ENCODE measurements around the gene PRSS56.

PRSS56 gene

DNA sequence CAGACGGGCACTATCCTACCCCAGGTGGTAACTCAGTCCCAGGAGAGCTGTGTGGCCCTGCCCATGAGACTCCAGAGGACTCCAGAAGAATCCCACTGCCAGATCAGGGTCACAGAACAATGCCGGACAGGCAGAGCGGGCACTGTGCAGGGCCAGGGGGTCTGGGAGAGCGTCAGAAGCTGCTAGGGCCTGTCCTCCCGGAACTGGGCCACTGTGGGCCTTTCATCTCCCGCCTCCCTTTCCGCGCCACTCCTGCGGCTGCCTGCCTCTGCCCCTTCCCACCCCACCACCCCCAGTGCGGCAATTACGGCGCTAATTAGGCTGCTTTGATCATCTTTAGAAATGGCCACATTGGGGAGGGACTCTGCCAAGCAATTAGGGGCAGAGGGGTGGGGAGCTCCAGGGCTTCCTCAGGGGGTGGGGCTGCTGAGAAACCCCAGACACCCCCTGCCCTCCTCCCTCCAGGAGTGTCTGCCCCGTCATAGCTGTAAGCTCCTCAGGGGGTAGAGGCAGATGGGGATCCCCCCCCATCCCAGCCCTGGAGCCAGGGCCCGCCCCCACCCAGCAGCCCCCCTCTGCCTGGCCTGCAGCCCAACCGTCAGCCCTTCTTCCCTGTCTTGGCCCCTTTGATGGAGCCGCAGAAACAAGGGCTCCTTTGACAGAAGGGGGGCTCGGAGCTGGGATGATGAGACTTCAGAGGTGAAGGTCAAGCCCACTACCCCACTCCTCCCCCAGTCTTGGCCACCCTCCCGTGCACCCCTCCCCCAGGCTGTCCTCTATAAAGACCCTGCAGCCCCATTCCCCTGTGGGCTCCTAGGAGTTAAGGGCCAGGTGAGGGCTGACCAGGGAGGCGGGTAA is at the start of gene PRSS56:
PRSS56 (plus strand) TSS at position 808 of the 858 bp plus-strand sequence. CDS start 211 bp downstream, outside the sequence.
- no peak within 1 kb of the TSS for H3K27ac ChIP-seq (ENCODE audit: low read depth, low read length)
- peaks cover 14 to 47% of the 10 kb centered on the region in 2 donors for H3K27me3 ChIP-seq (ENCODE audit: control insufficient read depth in 1 of 2, insufficient read depth in 2 of 2, low read length in 2 of 2)
- H3K9me3 ChIP-seq (ENCODE audit: low read length) = no peaks in the 10 kb centered on the region
- H3K4me1 ChIP-seq (ENCODE audit: insufficient read depth, low read length) = no peaks in the 10 kb centered on the region
- no peak within 1 kb of the TSS for H3K4me3 ChIP-seq (ENCODE audit: low read depth in 1 of 2, low read length in 2 of 2)
- H3K9ac ChIP-seq (ENCODE audit: low read length) = no peak within 1 kb of the TSS
- H3K36me3 ChIP-seq (ENCODE audit: insufficient read depth, low read length) = no peaks in the 10 kb centered on the region

DNA sequence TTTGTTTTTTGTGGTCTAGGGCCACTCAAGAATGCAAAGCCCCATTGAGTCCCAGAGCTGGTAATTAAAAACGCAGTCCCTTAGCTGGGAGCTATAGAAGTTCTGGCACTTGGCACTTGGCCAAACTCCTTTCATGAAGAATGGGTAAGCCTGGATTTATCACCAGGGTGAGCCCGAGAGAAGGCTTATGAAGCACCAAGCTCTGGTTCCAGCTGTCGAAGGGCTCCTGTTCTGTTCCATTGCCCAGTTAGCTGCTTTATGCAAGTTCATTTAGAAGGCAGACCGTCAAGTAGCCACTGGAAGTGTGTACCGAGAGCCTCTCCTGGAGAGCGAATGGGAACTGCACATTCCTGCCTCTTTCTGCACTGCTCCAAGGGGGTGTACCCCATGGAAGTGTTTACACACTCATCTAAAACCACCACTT is 46.7 kb upstream of the PRSS56 start:
- Histone ChIP-seq H3K36me3 (ENCODE audit: insufficient read depth, low read length) (no peaks in the 10 kb centered on the region), H3K27ac (ENCODE audit: low read depth, low read length) (no peak overlapping the region), H3K9me3 (ENCODE audit: low read length) (no peaks in the 10 kb centered on the region), H3K27me3 (ENCODE audit: control insufficient read depth in 1 of 2, insufficient read depth in 2 of 2, low read length in 2 of 2) (peaks cover 0 to 5% of the 10 kb centered on the region in 2 donors), H3K9ac (ENCODE audit: low read length) (no peak overlapping the region), H3K4me3 (ENCODE audit: low read depth in 1 of 2, low read length in 2 of 2) (no peak overlapping the region), H3K4me1 (ENCODE audit: insufficient read depth, low read length) (no peaks in the 10 kb centered on the region)

DNA sequence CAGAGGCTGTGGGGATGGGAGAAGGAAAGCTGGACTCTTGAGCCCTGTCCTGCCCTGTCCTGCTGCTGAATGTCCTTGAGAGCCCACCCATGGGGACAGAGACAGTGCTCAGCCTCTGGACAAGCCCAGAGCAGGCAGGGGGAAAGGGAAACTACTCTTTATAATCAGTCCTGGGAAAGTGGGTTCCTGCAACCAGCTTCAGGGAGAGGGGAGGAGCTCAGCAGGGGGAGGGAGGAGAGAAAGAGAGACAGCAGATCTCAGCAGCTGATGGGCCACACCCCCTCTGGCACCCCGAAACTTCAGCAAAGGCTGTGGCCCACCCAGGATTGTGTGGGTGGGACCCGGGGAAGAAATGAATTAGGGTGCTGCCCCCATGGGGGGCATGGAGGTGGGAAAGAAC is 44.1 kb upstream of the PRSS56 start:
- H3K27ac ChIP-seq (ENCODE audit: low read depth, low read length) = no peak overlapping the region
- H3K9me3 ChIP-seq (ENCODE audit: low read length) = no peaks in the 10 kb centered on the region
- no peaks in the 10 kb centered on the region for H3K36me3 ChIP-seq (ENCODE audit: insufficient read depth, low read length)
- H3K4me3 ChIP-seq (ENCODE audit: low read depth in 1 of 2, low read length in 2 of 2) = no peak overlapping the region
- no peak overlapping the region for H3K9ac ChIP-seq (ENCODE audit: low read length)
- H3K4me1 ChIP-seq (ENCODE audit: insufficient read depth, low read length) = no peaks in the 10 kb centered on the region
- H3K27me3 ChIP-seq (ENCODE audit: control insufficient read depth in 1 of 2, insufficient read depth in 2 of 2, low read length in 2 of 2) = peaks cover 0 to 5% of the 10 kb centered on the region in 2 donors

DNA sequence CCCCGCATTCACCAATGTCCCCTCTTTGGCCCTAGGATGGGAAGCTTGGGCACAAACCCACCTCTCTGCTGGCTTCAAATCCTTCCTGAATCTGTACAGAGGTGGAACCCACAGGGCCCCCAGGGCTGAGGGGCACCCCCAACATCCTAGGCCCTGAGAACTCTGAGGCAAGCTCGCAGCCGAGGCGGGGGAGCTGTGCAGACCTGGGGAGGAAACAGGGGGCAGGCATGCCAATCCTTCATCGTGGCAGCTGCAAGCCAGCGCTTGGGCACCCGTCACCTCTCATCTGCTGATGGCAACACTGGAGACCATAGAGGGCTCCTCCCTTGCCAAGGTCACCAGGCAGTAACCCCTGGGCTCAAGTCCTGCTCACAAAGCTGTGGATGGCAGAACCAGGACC is 43.4 kb upstream of the PRSS56 start:
- H3K9ac ChIP-seq (ENCODE audit: low read length) = no peak overlapping the region
- H3K27ac ChIP-seq (ENCODE audit: low read depth, low read length) = no peak overlapping the region
- H3K9me3 ChIP-seq (ENCODE audit: low read length) = no peaks in the 10 kb centered on the region
- no peaks in the 10 kb centered on the region for H3K36me3 ChIP-seq (ENCODE audit: insufficient read depth, low read length)
- peaks cover 0 to 5% of the 10 kb centered on the region in 2 donors for H3K27me3 ChIP-seq (ENCODE audit: control insufficient read depth in 1 of 2, insufficient read depth in 2 of 2, low read length in 2 of 2)
- no peaks in the 10 kb centered on the region for H3K4me1 ChIP-seq (ENCODE audit: insufficient read depth, low read length)
- no peak overlapping the region for H3K4me3 ChIP-seq (ENCODE audit: low read depth in 1 of 2, low read length in 2 of 2)

GRCh38 chr2:232477751-232478510 is 42.3 kb upstream of the PRSS56 start:
- Histone ChIP-seq H3K36me3 (ENCODE audit: insufficient read depth, low read length) (no peaks in the 10 kb centered on the region), H3K9ac (ENCODE audit: low read length) (no peak overlapping the region), H3K9me3 (ENCODE audit: low read length) (no peaks in the 10 kb centered on the region), H3K27me3 (ENCODE audit: control insufficient read depth in 1 of 2, insufficient read depth in 2 of 2, low read length in 2 of 2) (peaks cover 0 to 10% of the 10 kb centered on the region in 2 donors), H3K4me1 (ENCODE audit: insufficient read depth, low read length) (no peaks in the 10 kb centered on the region), H3K4me3 (ENCODE audit: low read depth in 1 of 2, low read length in 2 of 2) (no peak overlapping the region), H3K27ac (ENCODE audit: low read depth, low read length) (no peak overlapping the region)

GRCh38 chr2:232478571-232479340 is 41.4 kb upstream of the PRSS56 start:
- no peak overlapping the region for H3K9ac ChIP-seq (ENCODE audit: low read length)
- peaks cover 0 to 8% of the 10 kb centered on the region in 2 donors for H3K27me3 ChIP-seq (ENCODE audit: control insufficient read depth in 1 of 2, insufficient read depth in 2 of 2, low read length in 2 of 2)
- no peak overlapping the region for H3K4me3 ChIP-seq (ENCODE audit: low read depth in 1 of 2, low read length in 2 of 2)
- H3K27ac ChIP-seq (ENCODE audit: low read depth, low read length) = no peak overlapping the region
- H3K36me3 ChIP-seq (ENCODE audit: insufficient read depth, low read length) = no peaks in the 10 kb centered on the region
- H3K4me1 ChIP-seq (ENCODE audit: insufficient read depth, low read length) = no peaks in the 10 kb centered on the region
- no peaks in the 10 kb centered on the region for H3K9me3 ChIP-seq (ENCODE audit: low read length)

- no peak overlapping the region for H3K27ac ChIP-seq (ENCODE audit: low read depth, low read length)
- no peaks in the 10 kb centered on the region for H3K9me3 ChIP-seq (ENCODE audit: low read length)
- H3K9ac ChIP-seq (ENCODE audit: low read length) = no peak overlapping the region
- H3K4me1 ChIP-seq (ENCODE audit: insufficient read depth, low read length) = no peaks in the 10 kb centered on the region
- peaks cover 4 to 15% of the 10 kb centered on the region in 2 donors for H3K27me3 ChIP-seq (ENCODE audit: control insufficient read depth in 1 of 2, insufficient read depth in 2 of 2, low read length in 2 of 2)
- H3K36me3 ChIP-seq (ENCODE audit: insufficient read depth, low read length) = no peaks in the 10 kb centered on the region
- no peak overlapping the region for H3K4me3 ChIP-seq (ENCODE audit: low read depth in 1 of 2, low read length in 2 of 2)
Measured at GRCh38 chr2:232479341-232480200, 40.6 kb upstream of the PRSS56 start.

DNA sequence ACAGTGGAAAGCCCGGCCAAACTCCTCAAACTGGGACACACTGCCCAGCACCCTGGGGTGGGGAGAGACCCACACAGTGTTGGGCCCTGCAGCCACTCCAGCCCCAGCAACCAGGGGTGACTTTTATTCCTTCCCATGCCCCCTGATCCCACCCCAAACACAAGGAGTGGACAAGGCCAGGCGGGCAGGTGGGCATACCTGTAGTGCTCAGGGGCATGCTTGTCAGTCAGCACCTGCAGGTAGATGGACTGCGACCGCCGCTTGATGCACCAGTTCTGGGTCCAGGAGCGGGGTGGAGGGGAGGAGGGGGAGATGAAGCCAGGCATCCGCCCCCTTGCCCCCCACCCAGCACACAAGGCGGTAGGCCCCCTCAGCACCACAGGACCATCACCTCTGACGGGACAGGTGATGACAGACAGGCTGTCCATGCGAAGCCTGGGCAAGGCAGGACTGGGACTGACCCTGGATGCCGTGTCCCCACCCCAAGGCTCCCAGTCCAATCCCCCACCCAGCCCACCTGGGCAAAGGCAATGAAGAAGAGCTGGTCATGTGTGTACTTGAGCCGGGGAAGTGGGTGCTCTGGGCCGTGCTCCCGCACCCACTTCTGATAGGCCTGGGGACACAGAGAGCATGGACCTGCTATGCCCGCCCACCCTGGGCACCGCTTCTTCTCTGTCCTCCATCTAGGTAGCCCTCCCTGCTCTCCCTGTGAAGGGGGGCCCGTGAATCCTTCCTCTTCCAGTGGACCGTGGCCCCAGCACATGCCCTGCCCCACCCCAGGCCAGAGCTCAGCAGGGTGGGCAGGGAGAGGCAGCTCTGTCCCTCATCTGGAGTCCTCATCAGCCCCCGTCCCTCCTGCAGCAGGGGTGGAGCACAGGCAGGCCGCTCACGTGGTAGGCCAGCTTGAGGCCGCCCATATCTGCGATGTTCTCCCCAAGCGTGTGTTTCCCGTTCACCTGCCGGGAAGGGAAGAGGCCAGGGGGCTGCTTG is 39.7 kb upstream of the PRSS56 start:
- H3K27me3 ChIP-seq (ENCODE audit: control insufficient read depth in 1 of 2, insufficient read depth in 2 of 2, low read length in 2 of 2) = peaks cover 10 to 24% of the 10 kb centered on the region in 2 donors
- no peak overlapping the region for H3K9ac ChIP-seq (ENCODE audit: low read length)
- H3K36me3 ChIP-seq (ENCODE audit: insufficient read depth, low read length) = no peaks in the 10 kb centered on the region
- H3K27ac ChIP-seq (ENCODE audit: low read depth, low read length) = no peak overlapping the region
- H3K4me3 ChIP-seq (ENCODE audit: low read depth in 1 of 2, low read length in 2 of 2) = no peak overlapping the region
- H3K9me3 ChIP-seq (ENCODE audit: low read length) = no peaks in the 10 kb centered on the region
- H3K4me1 ChIP-seq (ENCODE audit: insufficient read depth, low read length) = no peaks in the 10 kb centered on the region

DNA sequence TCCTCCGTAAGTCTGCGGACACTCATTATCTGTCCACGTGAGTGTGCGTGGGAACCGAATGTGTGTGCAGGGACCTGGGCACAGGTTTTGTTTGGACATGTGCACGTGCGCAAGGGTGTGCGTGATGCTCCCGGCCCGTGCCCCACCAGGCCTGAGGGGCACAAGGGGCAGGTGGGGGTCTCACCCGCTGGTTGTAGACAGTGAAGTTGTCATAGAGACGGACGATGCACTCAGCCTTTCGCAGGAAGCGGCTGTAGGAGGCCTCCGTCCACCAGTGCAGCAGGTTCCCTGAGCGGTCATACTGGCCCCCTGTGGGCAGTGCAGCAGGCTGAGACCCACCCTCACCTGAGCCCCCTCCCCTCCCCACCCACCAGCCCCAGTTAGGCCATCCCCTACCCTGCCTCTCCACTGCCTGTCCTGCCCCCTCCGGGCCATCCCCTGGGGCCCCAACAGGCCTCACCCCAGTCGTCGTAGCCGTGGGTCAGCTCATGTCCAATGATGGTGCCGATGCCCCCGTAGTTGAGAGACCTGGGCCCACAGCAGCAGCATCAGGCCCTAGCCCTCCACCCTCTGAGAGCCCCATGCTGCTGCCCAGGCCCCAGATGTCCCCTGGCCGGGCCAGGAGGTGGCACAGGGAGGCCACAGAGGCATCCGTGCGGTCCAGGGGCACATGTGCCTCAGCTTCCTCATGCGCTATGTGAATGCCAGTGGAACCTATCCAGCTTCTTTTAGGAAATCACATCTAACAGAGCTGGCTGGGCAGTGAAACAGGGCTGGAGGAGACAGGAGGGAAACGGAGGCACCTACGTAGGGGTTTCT is 38.7 kb upstream of the PRSS56 start:
- Histone ChIP-seq H3K4me1 (ENCODE audit: insufficient read depth, low read length) (no peaks in the 10 kb centered on the region), H3K9me3 (ENCODE audit: low read length) (no peaks in the 10 kb centered on the region), H3K9ac (ENCODE audit: low read length) (no peak overlapping the region), H3K27me3 (ENCODE audit: control insufficient read depth in 1 of 2, insufficient read depth in 2 of 2, low read length in 2 of 2) (peaks cover 10 to 32% of the 10 kb centered on the region in 2 donors), H3K27ac (ENCODE audit: low read depth, low read length) (no peak overlapping the region), H3K36me3 (ENCODE audit: insufficient read depth, low read length) (no peaks in the 10 kb centered on the region), H3K4me3 (ENCODE audit: low read depth in 1 of 2, low read length in 2 of 2) (no peak overlapping the region)

Measured in muscle layer of colon (tissue), 2 donors.